NOMO-1 treated with dmso at 0.1 percent for 144 hours (cell line): ENCODE results near the gene SEMA4B.

Source experiments
- DNase-seq: peaks from one replicate; lab custom pipeline; 2025; ENCODE audit not compliant: unreplicated experiment; lab: John Stamatoyannopoulos, UW

SEMA4B gene

GRCh38 chr15:90225504-90226234, 24.5 kb downstream of the SEMA4B start:
- no peak for DNase-seq

GRCh38 chr15:90227336-90227735, 26.2 kb downstream of the SEMA4B start:
- DNase-seq = no peak

- no peak for DNase-seq
These were observed 27.0 kb downstream of the SEMA4B start for GRCh38 chr15:90227816-90228772.

DNA sequence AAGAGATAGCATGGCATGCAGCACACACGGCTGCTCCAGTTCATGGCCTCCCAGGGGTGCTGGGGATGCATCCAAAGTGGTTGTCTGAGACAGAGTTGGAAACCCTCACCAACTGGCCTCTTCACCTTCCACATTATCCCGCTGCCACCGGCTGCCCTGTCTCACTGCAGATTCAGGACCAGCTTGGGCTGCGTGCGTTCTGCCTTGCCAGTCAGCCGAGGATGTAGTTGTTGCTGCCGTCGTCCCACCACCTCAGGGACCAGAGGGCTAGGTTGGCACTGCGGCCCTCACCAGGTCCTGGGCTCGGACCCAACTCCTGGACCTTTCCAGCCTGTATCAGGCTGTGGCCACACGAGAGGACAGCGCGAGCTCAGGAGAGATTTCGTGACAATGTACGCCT, 27.8 kb downstream of the SEMA4B start:
- DNase-seq = no peak

DNA sequence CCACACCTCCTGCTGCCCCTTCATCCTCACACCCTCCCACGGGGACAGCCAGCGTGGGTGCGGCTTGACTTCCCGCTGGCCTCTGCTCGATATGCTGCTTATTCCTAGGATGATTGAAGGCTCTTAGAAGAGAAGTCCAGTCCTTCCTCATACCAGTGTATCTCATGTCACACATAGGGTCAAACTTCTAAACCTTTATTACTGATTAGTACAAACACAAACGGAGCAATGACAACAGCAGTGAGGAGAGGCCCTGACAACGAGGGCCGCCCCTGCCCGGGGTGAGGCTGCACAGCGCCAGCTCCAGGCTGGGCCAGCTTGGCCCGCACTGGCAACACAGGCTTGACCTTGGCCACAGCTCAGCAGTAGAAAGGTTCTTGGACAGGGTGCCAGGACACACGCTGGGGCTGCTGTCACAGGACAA, 29.0 kb downstream of the SEMA4B start:
- DNase-seq = no peak

GRCh38 chr15:90230610-90231009, 29.5 kb downstream of the SEMA4B start:
- DNase-seq = no peak

DNA sequence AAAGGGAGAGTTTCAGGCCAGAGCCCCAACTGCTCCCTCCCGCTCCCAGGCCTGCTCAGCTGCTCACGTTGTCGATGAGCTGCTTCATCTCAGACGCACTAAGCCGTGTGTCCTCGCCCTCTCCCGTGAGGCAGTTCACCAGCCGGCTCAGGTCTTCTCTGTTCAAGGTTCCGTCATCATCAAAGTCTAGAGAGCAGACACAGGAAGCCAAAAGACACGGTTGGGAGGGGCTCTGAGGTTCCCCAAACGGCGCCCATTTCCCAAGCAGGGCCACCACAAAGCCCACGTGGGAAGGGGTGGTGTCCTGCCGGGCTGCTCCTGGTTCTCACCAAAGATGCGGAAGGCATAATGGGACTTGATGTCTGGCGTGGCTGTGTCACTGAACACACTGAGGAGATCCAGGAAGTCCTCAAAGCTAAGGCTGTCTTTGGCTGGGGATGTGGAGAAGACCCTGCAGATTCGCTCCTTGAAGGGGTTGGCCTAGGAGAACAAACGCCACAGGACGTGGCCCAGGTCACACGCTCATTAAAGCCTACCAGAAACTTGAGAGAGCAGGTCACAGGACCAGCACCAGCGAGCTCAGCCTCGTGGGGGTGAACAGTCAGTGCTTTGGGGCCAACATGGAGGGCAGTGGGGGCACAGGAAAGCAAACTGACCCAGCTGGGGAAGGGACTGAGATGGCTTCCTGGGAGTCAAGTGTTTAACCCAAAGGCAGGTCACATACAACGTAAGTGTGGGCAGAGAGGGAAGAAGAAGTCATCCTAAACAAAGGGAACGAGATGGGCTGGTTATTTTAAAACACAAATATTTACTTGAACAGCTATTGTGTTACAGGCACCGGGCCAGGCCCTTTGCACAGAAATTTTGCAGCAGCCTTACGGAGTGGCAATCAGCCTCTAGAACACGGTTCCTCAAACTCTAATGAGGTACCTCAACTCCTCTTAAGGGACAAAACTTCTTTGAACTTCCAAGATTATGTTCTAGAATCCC, 30.2 kb downstream of the SEMA4B start:
- DNase-seq = peak; percentile 11

GRCh38 chr15:90232196-90232595, 31.1 kb downstream of the SEMA4B start:
- no peak for DNase-seq

DNA sequence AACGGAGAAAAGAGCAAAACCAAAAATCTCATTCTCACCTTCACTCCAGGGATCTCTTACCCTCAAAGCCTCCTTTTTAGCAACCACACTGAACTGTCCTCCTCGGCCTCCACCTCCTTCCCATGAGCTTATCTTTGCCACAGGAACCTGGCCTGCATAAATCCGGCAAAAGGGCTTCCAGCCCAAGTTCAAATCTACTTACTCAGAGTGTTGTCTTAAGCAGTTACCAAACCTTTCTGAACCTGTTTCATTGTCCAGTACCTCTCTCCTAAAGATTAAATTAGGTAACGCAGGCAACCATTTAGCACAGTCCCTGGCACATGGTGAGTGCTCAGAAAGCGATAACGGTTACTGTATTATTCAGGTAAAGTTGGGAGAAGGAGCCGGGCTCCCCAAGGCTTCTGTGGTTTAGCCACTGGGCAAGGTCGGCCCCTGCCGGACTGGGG, 31.8 kb downstream of the SEMA4B start:
- no peak for DNase-seq

- peak; percentile 93 for DNase-seq
These were observed 32.4 kb downstream of the SEMA4B start, which contains the start of gene CIB1 for GRCh38 chr15:90233387-90234095. Gene CIB1 (minus strand): TSS chr15:90233941. CDS start chr15:90233885, 56 bp downstream.

DNA sequence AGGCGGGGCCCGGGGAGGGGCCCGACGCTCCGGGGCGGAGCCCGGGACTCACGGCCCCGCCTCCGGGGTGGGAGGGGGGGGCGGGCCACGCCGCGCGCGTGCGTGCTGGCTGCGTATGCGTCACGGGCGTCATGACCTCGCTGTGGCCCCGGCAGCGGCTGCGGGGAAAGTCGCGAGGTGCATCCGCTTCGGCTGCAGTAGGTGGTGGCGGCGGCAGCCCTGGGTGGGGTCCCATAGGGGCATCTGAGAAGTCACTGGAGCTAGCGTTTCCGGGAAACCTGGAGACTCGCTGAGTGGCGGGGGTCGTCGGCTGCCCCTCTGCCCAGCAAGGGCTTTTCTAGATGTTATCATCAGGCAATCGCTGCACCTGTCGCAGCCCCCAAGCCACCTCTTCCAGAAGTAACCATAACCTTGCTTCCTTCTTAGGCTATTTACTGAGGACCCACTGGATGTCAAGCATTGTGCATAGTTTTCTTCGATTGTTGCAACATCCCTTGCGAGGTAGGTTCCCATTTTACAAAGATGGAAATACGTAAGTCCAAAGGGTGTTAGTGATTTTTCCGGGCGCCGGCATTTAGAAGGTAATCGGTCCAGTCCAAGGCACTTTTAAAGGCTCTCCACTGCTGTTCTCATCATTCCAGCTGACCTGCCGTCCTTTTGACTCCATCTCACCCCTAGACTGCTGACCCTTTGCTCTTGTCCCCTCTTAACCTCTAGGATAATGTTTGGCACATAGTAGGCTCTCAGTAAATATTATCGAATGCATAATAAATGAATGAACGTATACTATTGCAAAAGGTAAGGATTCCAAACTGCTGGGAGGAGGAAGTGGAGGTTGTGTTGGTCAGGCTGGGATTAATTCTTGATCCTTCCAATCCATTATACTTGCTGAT, 33.2 kb downstream of the SEMA4B start, which contains the start of gene GDPGP1:
Gene GDPGP1, plus strand, starts transcription at position 114 of the 893 bp plus-strand sequence. CDS start 6,700 bp downstream, outside the sequence.
- no peak for DNase-seq

- no peak for DNase-seq
These were observed 38.2 kb downstream of the SEMA4B start for GRCh38 chr15:90239371-90239770.

DNA sequence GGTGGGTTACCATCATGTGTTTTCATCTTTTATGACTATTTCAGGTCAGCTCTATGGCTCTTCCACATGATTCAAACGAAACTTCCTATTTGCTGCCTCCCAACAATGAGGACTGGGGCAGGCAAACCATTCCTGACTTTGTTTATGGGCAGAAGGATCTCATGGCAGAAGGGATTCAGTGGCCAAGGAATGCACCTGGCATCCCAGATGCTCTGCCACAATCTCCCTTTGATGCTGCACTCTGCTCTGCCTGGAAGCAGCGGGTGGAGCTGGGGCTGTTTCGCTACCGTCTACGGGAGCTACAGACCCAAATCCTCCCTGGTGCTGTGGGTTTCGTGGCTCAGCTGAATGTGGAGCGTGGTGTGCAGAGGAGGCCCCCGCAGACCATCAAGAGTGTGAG, 39.7 kb downstream of the SEMA4B start:
- no peak for DNase-seq

GRCh38 chr15:90241343-90242192, 40.4 kb downstream of the SEMA4B start:
- DNase-seq = no peak

- DNase-seq = no peak
These were observed 43.0 kb downstream of the SEMA4B start for GRCh38 chr15:90243943-90244639.

- DNase-seq = no peak
These were observed 47.7 kb downstream of the SEMA4B start for GRCh38 chr15:90248789-90249202.

- DNase-seq = peak; percentile 13
These were observed 48.2 kb downstream of the SEMA4B start, which contains the start of gene TTLL13 for GRCh38 chr15:90249203-90249863. Gene TTLL13 (plus strand): TSS chr15:90249556. CDS start chr15:90250631, 1,075 bp downstream.
